Femur (tissue), 1 donor: Measurements from ENCODE around the gene FBRS.

Source experiments
- DNase-seq: peaks from one replicate; pipeline ENCODE4 v3.0.0-alpha.2; 2017

Gene FBRS

GRCh38 chr16:30645727-30646126 is 12.5 kb upstream of the FBRS start:
- DNase-seq: no peak

- DNase-seq: no peak
Measured at GRCh38 chr16:30647274-30647571, 11.0 kb upstream of the FBRS start.

- DNase-seq: peak; percentile 47
Measured at GRCh38 chr16:30649725-30650368, 8.4 kb upstream of the FBRS start.

- peak; percentile 100 for DNase-seq
Measured at GRCh38 chr16:30650369-30651123, 7.7 kb upstream of the FBRS start, which contains the start of gene PRR14. Gene PRR14 (plus strand): TSS chr16:30650960. CDS start chr16:30651646, 686 bp downstream.

- peak; percentile 72 for DNase-seq
Measured at GRCh38 chr16:30651124-30652004, 6.9 kb upstream of the FBRS start.

- DNase-seq: no peak
Measured at GRCh38 chr16:30652005-30652296, 6.3 kb upstream of the FBRS start.

GRCh38 chr16:30652718-30653117 is 5.5 kb upstream of the FBRS start:
- DNase-seq: no peak

- no peak for DNase-seq
Measured at GRCh38 chr16:30654856-30655255, 3.4 kb upstream of the FBRS start.

GRCh38 chr16:30655815-30656347 is 2.4 kb upstream of the FBRS start:
- DNase-seq: no peak

- DNase-seq: no peak
Measured at GRCh38 chr16:30656388-30656787, 1.8 kb upstream of the FBRS start.

GRCh38 chr16:30656974-30657865 is 1.0 kb upstream of the FBRS start:
- no peak for DNase-seq

- DNase-seq: peak; percentile 93
Measured at GRCh38 chr16:30658731-30659506, 688 bp downstream of the FBRS start.

- peak; percentile 66 for DNase-seq
Measured at GRCh38 chr16:30659507-30660423, 1.5 kb downstream of the FBRS start.

GRCh38 chr16:30660424-30661261 is 2.4 kb downstream of the FBRS start:
- DNase-seq: no peak

- DNase-seq: no peak
Measured at GRCh38 chr16:30662449-30662848, 4.2 kb downstream of the FBRS start.

GRCh38 chr16:30663038-30663437 is 4.8 kb downstream of the FBRS start:
- no peak for DNase-seq

GRCh38 chr16:30663820-30664219 is 5.6 kb downstream of the FBRS start:
- no peak for DNase-seq

- DNase-seq: no peak
Measured at GRCh38 chr16:30664616-30665109, 6.4 kb downstream of the FBRS start.

GRCh38 chr16:30665155-30665829 is 7.1 kb downstream of the FBRS start:
- no peak for DNase-seq
